Gastroesophageal sphincter (tissue), 4 donors: ENCODE results near the gene CYB5B. TPM values are rescaled to one million over a fixed set of nuclear protein-coding genes. Genes with fewer than 3 reads are reported as not detected.
A peak's percentile ranks its signal among the peaks of the same experiment; 100 is the strongest.

ENCODE experiments used
- ATAC-seq: fragments of 150-250 bp; one replicate; pipeline ENCODE4 v1.9.1; 2016; ENCODE audit warnings: mild to moderate bottlenecking, moderate library complexity
- H3K27ac ChIP-seq, 4 donors: fragments of 200-600 bp; sonication (generic) in 3 of 4; 1 replicate in 3 of 4; 2 replicates in 1 of 4; pipeline ENCODE4 v1.5.1; 2016 to 2019
- H3K27me3 ChIP-seq: fragments of 200-600 bp; sonication (generic); one replicate; pipeline ENCODE4 v1.5.1; 2019
- H3K36me3 ChIP-seq, 2 donors: fragments of 200-600 bp; sonication (generic); one replicate each; pipeline ENCODE4 v1.5.1; 2019; ENCODE audit warnings: control low read depth in 1 of 2
- H3K4me1 ChIP-seq, 3 donors: fragments of 200-600 bp; sonication (generic); 1 replicate in 2 of 3; 2 replicates in 1 of 3; pipeline ENCODE4 v1.5.1; 2016 to 2019; ENCODE audit warnings: control low read depth in 2 of 3
- H3K4me3 ChIP-seq, 2 donors: fragments of 200-600 bp; sonication (generic); one replicate each; pipeline ENCODE4 v1.5.1; 2019; ENCODE audit warnings: mild to moderate bottlenecking in 1 of 2, moderate library complexity in 1 of 2
- H3K9me3 ChIP-seq, 3 donors: fragments of 200-600 bp; sonication (generic); one replicate each; pipeline ENCODE4 v1.5.1; 2017 to 2019; ENCODE audit warnings: control low read depth in 2 of 3
- CTCF ChIP-seq, 4 experiments: fragments of 200-600 bp in 2 of 4; fragments of 450-650 bp in 2 of 4; sonication (generic) in 1 of 4; IDR thresholded peaks; one replicate each; pipeline ENCODE4 v1.5.1; 2017 to 2019; ENCODE audit warnings: antibody characterized with exemption in 4 of 4, mild to moderate bottlenecking in 2 of 4, moderate library complexity in 2 of 4
- EP300 ChIP-seq: sonication (generic); formaldehyde crosslinking; IDR thresholded peaks from one replicate; pipeline ENCODE4 v1.6.1; 2017; ENCODE audit warnings: antibody characterized with exemption, mild to moderate bottlenecking
- POLR2A ChIP-seq, 2 donors: fragments of 450-650 bp; IDR thresholded peaks; one replicate each; pipeline ENCODE4 v1.6.1; 2017; ENCODE audit warnings: antibody characterized with exemption in 2 of 2, mild to moderate bottlenecking in 2 of 2, moderate library complexity in 1 of 2
- POLR2AphosphoS5 ChIP-seq: sonication (generic); formaldehyde crosslinking; IDR thresholded peaks from one replicate; pipeline ENCODE4 v1.6.1; 2017; ENCODE audit warnings: antibody characterized with exemption
- WGBS, 2 donors: methylation state at CpG; one replicate each; pipeline ENCODE4 v1.1.5; 2018; ENCODE audit warnings: low coverage in 1 of 2; 5-methylcytosine and 5-hydroxymethylcytosine counted together
- total RNA-seq, 4 donors: library from RNA; depleted of rRNA; stranded (reverse); fragments of >200 nt; gene quantifications; one replicate each; pipeline ENCODE4 v1.1.0, GENCODE V29; 2016

The CYB5B gene
- total RNA-seq, 4 donors from 2014 or later: 33.4 to 63.8 (median 37.8) TPM

DNA sequence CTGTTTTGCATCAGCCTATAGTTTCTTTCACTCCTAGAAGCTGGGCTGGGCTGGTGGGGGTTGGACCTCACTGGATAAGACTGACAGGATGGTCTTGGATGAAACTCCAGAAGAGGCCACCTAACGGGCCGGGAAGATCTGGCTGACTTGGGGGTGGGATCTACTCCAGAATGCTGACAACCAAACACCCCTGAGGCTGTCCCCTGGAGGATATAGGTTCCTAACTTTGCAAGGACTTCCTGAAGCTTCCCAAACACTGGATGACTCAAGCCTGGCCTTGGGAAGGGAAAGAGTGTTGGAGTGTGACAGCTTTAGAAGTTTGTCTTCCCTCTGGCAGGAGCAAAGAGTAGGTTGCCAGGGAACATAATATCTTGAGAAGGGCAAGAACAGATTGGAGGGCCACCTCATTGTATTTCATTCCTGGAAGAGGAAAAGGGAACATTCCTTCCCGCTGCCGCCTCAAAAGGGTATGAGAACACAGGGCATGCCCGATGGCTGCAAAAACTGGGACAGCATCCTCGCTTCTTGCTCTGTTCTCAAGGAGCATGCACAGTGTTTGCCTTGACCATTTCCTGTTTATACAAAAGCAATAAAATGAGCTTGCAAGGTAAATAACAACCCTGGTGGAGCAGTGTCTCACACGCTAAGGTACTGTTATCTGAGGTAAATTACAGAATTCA lies 6.8 kb upstream of the CYB5B start:
- Histone ChIP-seq H3K27ac (peak overlapping the region in 1 of 4 donors; percentile 31), H3K4me3 (no peak overlapping the region), H3K9me3 (no peaks in the 10 kb centered on the region), H3K4me1 (peaks cover 0 to 10% (median 0%) of the 10 kb centered on the region in 3 donors), H3K27me3 (no peaks in the 10 kb centered on the region), H3K36me3 (no peaks in the 10 kb centered on the region)
- no peak for ATAC-seq
- no peak for TF ChIP-seq POLR2A (IDR thresholded peaks at IDR 0.05)
- peak; percentile 17 for TF ChIP-seq POLR2AphosphoS5
- TF ChIP-seq EP300: no peak
- TF ChIP-seq CTCF (IDR thresholded peaks at IDR 0.05): no peak
- 62 to 69% methylated on average over 6 to 7 of the region's 7 CpGs for WGBS, 2 donors

DNA sequence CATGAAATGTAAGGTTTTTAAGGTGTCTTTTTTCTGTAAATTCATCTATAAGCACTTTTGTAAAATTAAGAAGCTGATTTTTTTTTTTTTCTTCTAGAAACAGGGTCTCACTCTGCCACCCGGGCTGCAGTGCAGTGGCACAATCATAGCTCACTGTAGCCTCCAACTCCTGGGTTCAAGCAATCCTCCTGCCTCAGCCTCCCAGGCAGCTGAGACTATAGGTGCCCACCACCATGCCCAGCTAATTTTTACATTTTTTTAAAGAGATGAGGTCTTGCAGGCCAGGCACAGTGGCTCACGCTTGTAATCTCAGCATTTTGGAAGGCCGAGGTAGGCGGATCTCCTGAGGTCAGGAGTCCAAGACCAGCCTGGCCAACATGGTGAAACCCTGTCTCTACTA lies 4.5 kb upstream of the CYB5B start:
- Histone ChIP-seq H3K27me3 (no peaks in the 10 kb centered on the region), H3K9me3 (no peaks in the 10 kb centered on the region), H3K4me1 (peaks cover 0 to 13% (median 0%) of the 10 kb centered on the region in 3 donors), H3K36me3 (no peaks in the 10 kb centered on the region), H3K4me3 (no peak overlapping the region), H3K27ac (no peak overlapping the region)
- TF ChIP-seq EP300 (no peak), POLR2A (IDR thresholded peaks at IDR 0.05) (no peak), POLR2AphosphoS5 (no peak), CTCF (IDR thresholded peaks at IDR 0.05) (no peak)
- WGBS, 2 donors: 100% methylated on average over 1 to 3 of the region's 4 CpGs
- ATAC-seq: no peak

DNA sequence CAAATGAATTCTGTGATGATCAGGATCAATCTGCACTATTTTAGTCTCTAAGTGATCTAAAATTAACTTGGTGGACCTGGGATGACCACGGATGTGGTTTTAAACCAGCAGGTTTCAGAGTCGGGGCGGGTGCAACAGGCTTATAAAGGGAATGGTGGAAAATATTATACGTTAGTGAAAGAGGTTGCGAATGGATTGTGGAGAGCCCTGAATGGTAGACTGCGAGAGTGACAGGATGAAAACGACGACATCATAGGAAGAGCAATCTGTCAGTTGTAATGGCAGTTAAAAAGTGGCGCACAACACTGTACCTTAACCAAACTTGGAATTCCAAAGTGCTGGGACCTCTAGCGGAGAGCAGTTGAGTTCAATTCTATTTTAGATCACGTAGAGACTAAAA lies 1.2 kb upstream of the CYB5B start:
- Histone ChIP-seq H3K27ac (no peak overlapping the region), H3K4me1 (peaks cover 0 to 18% (median 0%) of the 10 kb centered on the region in 3 donors), H3K4me3 (no peak overlapping the region), H3K27me3 (no peaks in the 10 kb centered on the region), H3K9me3 (no peaks in the 10 kb centered on the region), H3K36me3 (peaks cover 0 to 16% of the 10 kb centered on the region in 2 donors)
- WGBS, 2 donors: 77 to 79% methylated on average over 7 to 11 of the region's 11 CpGs
- TF ChIP-seq POLR2A (IDR thresholded peaks at IDR 0.05) (no peak), EP300 (no peak), CTCF (IDR thresholded peaks at IDR 0.05) (no peak), POLR2AphosphoS5 (no peak)
- no peak for ATAC-seq

DNA sequence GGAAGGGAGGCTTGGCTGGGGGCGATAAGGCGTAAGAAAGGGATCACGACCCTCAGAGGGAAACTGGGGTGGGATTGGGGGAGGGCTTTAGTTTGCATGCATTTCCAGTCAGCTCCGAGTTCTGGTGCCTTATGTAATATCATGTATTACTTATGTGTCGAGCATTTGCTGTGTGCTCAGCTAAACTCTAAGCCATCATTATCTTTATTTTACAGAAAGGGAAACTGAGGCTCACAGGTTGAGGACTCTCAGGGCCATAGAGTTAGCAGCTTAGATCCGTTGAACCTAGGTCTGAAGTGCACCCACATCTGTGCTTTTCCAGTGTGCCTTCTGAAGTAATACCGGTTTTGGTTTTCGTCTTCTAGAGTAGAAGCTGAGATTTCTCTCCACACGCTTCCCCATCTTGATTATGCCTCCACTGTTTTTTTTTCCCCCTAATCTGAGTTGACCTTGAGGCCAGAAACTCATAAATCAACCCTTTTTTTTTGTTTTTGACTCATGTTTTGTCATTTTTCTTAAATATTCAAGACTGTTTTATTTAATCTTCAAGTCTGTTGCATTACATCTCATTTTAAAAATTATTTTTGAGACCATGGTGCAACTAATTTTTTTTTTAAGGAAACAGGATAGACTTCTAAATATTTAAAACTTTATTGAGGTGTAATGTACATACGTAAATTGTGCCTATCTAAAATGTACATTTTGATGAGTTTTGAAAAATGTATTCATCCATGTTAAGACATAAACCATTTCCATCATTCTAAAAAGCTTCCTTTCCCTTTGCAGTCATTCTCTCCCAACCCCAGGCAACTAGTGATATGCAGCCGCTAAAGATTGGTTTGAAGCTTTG lies 741 bp downstream of the CYB5B start:
- Histone ChIP-seq H3K27ac (peak overlapping the region; percentile 35 to 89 (median 85)), H3K36me3 (peaks cover 0 to 34% of the 10 kb centered on the region in 2 donors), H3K4me1 (peaks cover 0 to 16% (median 0%) of the 10 kb centered on the region in 3 donors), H3K4me3 (peak overlapping the region; percentile 72 to 81), H3K9me3 (no peaks in the 10 kb centered on the region), H3K27me3 (no peaks in the 10 kb centered on the region)
- no peak for TF ChIP-seq POLR2A (IDR thresholded peaks at IDR 0.05)
- TF ChIP-seq POLR2AphosphoS5: no peak
- no peak for TF ChIP-seq CTCF (IDR thresholded peaks at IDR 0.05)
- TF ChIP-seq EP300: no peak
- no peak for ATAC-seq
- 8 to 28% methylated on average over 4 to 10 of the region's 11 CpGs for WGBS, 2 donors
